ENCODE data around the gene ABCC4. TPM values are rescaled to one million over a fixed set of nuclear protein-coding genes. Genes with fewer than 3 reads are reported as not detected.
"Not testable (repeated sequence)": the region's sequence is repeated elsewhere in the genome, so short reads cannot be mapped to it uniquely, and the experiment has no call there.

Gene ABCC4
- total RNA-seq, 2 donors from 2014 or later = 119 to 144 TPM

- no peak overlapping the region for H3K4me3 ChIP-seq (ENCODE audit: low read length)
- H3K4me1 ChIP-seq (ENCODE audit: control insufficient read depth, insufficient read depth, low read length) = peaks cover 5% of the 10 kb centered on the region
- H3K27me3 Mint-ChIP-seq (ENCODE audit: insufficient read depth) = no peaks in the 10 kb centered on the region
- peaks cover 21% of the 10 kb centered on the region for H3K4me1 Mint-ChIP-seq
- H3K9me3 Mint-ChIP-seq = no peaks in the 10 kb centered on the region
- no peak overlapping the region for H3K27ac Mint-ChIP-seq
- DNase-seq = peak; percentile 91
- WGBS, 2 experiments (ENCODE audit: insufficient coverage in 1 of 2, insufficient read length in 1 of 2) = 29 to 41% methylated on average over 2 of the region's 4 CpGs
- no peak overlapping the region for H3K4me3 Mint-ChIP-seq
- H3K36me3 Mint-ChIP-seq (ENCODE audit: low read depth) = peaks cover 62% of the 10 kb centered on the region
- no peak overlapping the region for H3K27ac ChIP-seq (ENCODE audit: low read depth, low read length)
- H3K9ac ChIP-seq (ENCODE audit: extremely low read depth, low read length, poor library complexity, severe bottlenecking) = no peak overlapping the region
- no peaks in the 10 kb centered on the region for H3K9me3 ChIP-seq (ENCODE audit: control insufficient read depth, low read length)
- peak; percentile 86 for TF ChIP-seq CTCF (conservative IDR thresholded peaks at IDR 0.05)
- H3K36me3 ChIP-seq (ENCODE audit: control insufficient read depth, insufficient read depth, low read length) = peaks cover 9% of the 10 kb centered on the region
- no peaks in the 10 kb centered on the region for H3K27me3 ChIP-seq (ENCODE audit: control insufficient read depth, insufficient read depth, low read length, poor library complexity, severe bottlenecking)
Measured at GRCh38 chr13:95296326-95296925, 4.8 kb downstream of the ABCC4 start.

GRCh38 chr13:95295026-95295425, 6.2 kb downstream of the ABCC4 start:
- WGBS, 2 experiments (ENCODE audit: insufficient coverage in 1 of 2, insufficient read length in 1 of 2) = 93 to 95% methylated on average over 7 to 8 of the region's 8 CpGs
- H3K36me3 ChIP-seq (ENCODE audit: control insufficient read depth, insufficient read depth, low read length) = peaks cover 9% of the 10 kb centered on the region

DNA sequence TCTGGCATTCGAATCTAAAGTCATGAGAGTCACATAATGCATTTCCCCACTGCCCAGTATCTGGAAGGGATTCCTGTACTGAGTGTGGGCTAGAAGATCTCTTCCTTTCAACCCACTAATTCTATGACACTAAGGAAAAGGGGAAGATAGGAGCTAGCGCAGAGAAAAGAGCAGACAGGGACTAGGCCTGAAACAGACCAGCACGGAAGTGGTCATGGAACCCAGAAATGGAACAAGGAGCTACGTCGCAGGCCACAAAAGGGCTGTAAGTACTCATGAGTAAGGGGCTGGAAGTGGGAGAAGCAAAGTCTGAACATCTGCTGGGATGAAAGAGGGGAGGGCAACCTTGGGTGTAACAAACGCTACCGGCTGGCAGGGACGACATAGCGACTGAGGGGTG, 8.6 kb downstream of the ABCC4 start:
- Histone ChIP-seq H3K4me1 (ENCODE audit: control insufficient read depth, insufficient read depth, low read length) (peaks cover 8% of the 10 kb centered on the region), H3K9me3 (ENCODE audit: control insufficient read depth, low read length) (no peaks in the 10 kb centered on the region), H3K27me3 (ENCODE audit: control insufficient read depth, insufficient read depth, low read length, poor library complexity, severe bottlenecking) (no peaks in the 10 kb centered on the region), H3K27ac (ENCODE audit: low read depth, low read length) (no peak overlapping the region), H3K4me3 (ENCODE audit: low read length) (no peak overlapping the region), H3K36me3 (ENCODE audit: control insufficient read depth, insufficient read depth, low read length) (peaks cover 12% of the 10 kb centered on the region), H3K9ac (ENCODE audit: extremely low read depth, low read length, poor library complexity, severe bottlenecking) (no peak overlapping the region)
- no peak for DNase-seq
- Mint-ChIP-seq H3K4me3 (no peak overlapping the region), H3K4me1 (peaks cover 12% of the 10 kb centered on the region), H3K27me3 (ENCODE audit: insufficient read depth) (no peaks in the 10 kb centered on the region), H3K27ac (no peak overlapping the region), H3K9me3 (no peaks in the 10 kb centered on the region), H3K36me3 (ENCODE audit: low read depth) (peaks cover 64% of the 10 kb centered on the region)
- TF ChIP-seq CTCF (conservative IDR thresholded peaks at IDR 0.05) = no peak
- WGBS, 2 experiments (ENCODE audit: insufficient coverage in 1 of 2, insufficient read length in 1 of 2) = 95% methylated on average over 7 to 9 of the region's 9 CpGs

More at GRCh38 chr13:95295026-95295425, 6.2 kb downstream of the ABCC4 start:
- no peaks in the 10 kb centered on the region for H3K27me3 ChIP-seq (ENCODE audit: control insufficient read depth, insufficient read depth, low read length, poor library complexity, severe bottlenecking)
- Mint-ChIP-seq H3K9me3 (no peaks in the 10 kb centered on the region), H3K4me3 (no peak overlapping the region), H3K27ac (no peak overlapping the region), H3K36me3 (ENCODE audit: low read depth) (peaks cover 68% of the 10 kb centered on the region), H3K27me3 (ENCODE audit: insufficient read depth) (no peaks in the 10 kb centered on the region), H3K4me1 (peaks cover 19% of the 10 kb centered on the region)
- DNase-seq = no peak
- H3K9me3 ChIP-seq (ENCODE audit: control insufficient read depth, low read length) = no peaks in the 10 kb centered on the region
- H3K9ac ChIP-seq (ENCODE audit: extremely low read depth, low read length, poor library complexity, severe bottlenecking) = no peak overlapping the region
- H3K4me3 ChIP-seq (ENCODE audit: low read length) = no peak overlapping the region
- no peak for TF ChIP-seq CTCF (conservative IDR thresholded peaks at IDR 0.05)
- H3K4me1 ChIP-seq (ENCODE audit: control insufficient read depth, insufficient read depth, low read length) = peaks cover 5% of the 10 kb centered on the region
- no peak overlapping the region for H3K27ac ChIP-seq (ENCODE audit: low read depth, low read length)

DNA sequence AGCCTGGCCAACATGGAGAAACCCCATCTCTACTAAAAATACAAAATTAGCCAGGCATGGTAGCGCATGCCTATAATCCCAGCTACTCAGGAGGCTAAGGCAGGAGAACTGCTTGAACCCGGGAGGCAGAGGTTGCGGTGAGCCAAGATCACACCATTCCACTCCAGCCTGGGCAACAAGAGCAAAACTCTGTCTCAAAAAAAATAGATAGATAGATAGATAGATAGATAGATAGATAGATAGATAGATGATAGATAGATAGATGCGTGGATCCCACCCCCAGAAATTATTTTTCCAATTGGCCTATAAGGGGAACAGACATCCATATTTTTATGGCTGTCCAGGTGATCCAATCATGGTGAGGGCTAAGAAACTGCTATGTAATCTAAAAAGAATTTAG, 11.3 kb downstream of the ABCC4 start:
- not testable (repeated sequence) for H3K27me3 Mint-ChIP-seq (ENCODE audit: insufficient read depth); H3K4me3 ChIP-seq (ENCODE audit: low read length); H3K27ac ChIP-seq (ENCODE audit: low read depth, low read length); H3K27ac Mint-ChIP-seq; H3K4me3 Mint-ChIP-seq; H3K4me1 ChIP-seq (ENCODE audit: control insufficient read depth, insufficient read depth, low read length); H3K9me3 Mint-ChIP-seq; H3K9ac ChIP-seq (ENCODE audit: extremely low read depth, low read length, poor library complexity, severe bottlenecking); H3K27me3 ChIP-seq (ENCODE audit: control insufficient read depth, insufficient read depth, low read length, poor library complexity, severe bottlenecking); H3K4me1 Mint-ChIP-seq; H3K9me3 ChIP-seq (ENCODE audit: control insufficient read depth, low read length); DNase-seq
- H3K36me3 ChIP-seq (ENCODE audit: control insufficient read depth, insufficient read depth, low read length) = peaks cover 13% of the 10 kb centered on the region
- H3K36me3 Mint-ChIP-seq (ENCODE audit: low read depth) = peaks cover 48% of the 10 kb centered on the region
- WGBS, 2 experiments (ENCODE audit: insufficient coverage in 1 of 2, insufficient read length in 1 of 2) = 87 to 98% methylated on average over 3 to 4 of the region's 4 CpGs
